ENCODE measurements around the gene RBM26. TPM values are rescaled to one million over a fixed set of nuclear protein-coding genes. Genes with fewer than 3 reads are reported as not detected.

Gene RBM26
- total RNA-seq, 2 experiments from 2014 or later = 57.6 to 61.1 TPM

DNA sequence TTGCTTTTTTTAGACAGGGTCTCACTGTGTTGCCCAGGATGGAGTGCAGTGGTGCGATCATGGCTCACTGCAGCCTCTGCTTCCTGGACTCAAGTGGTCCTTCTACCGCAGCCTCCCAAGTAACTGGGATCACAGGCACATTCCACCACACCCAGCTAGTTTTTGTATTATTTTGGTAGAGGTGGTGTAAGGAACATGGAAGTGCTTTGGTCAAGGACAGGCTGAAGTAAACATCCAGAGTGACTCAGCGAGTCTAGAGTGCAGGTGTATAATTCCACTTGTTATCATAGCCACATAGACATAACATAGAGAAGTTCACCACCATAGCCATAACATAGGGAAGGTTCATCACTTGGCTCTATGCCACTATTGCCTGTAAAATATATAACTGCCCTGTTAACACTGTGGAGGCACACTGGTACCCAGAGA is 98.6 kb downstream of the RBM26 start:
- ChIA-PET POLR2A (no interaction called here), CTCF (no interaction called here)
- TF ChIP-seq CTCF (IDR thresholded peaks at IDR 0.05) = no peak
- no peak for DNase-seq
- no peaks in the 10 kb centered on the region for H3K4me1 Mint-ChIP-seq (ENCODE audit: low read depth)
- H3K27ac Mint-ChIP-seq = no peak overlapping the region
- peak; percentile 13 for ATAC-seq
- H3K9me3 Mint-ChIP-seq = no peaks in the 10 kb centered on the region
- no peak overlapping the region for H3K4me3 Mint-ChIP-seq
- intact Hi-C loops (cut with micrococcal nuclease) = no loop called here
- no peaks in the 10 kb centered on the region for H3K36me3 Mint-ChIP-seq (ENCODE audit: low read depth)
- no peaks in the 10 kb centered on the region for H3K27me3 Mint-ChIP-seq

GRCh38 chr13:79306650-79307049 is 99.4 kb downstream of the RBM26 start:
- CTCF ChIA-PET = no interaction called here
- ATAC-seq = no peak

GRCh38 chr13:79297128-79297527 is 108.9 kb downstream of the RBM26 start:
- TF ChIP-seq CTCF (IDR thresholded peaks at IDR 0.05) = no peak
- POLR2A ChIA-PET = no interaction called here
- Mint-ChIP-seq H3K27me3 (peaks cover 9% of the 10 kb centered on the region), H3K4me1 (ENCODE audit: low read depth) (no peaks in the 10 kb centered on the region), H3K27ac (no peak overlapping the region), H3K4me3 (no peak overlapping the region), H3K9me3 (no peaks in the 10 kb centered on the region), H3K36me3 (ENCODE audit: low read depth) (no peaks in the 10 kb centered on the region)
- ATAC-seq (no peak), DNase-seq (no peak)
- CTCF ChIA-PET = interaction anchor here (1.5 kb wide), 1 partner anchor 61 kb away, joined by 3 read pairs; no protein-coding TSS in a partner anchor
- intact Hi-C loops (cut with micrococcal nuclease) = no loop called here

More at GRCh38 chr13:79306650-79307049, 99.4 kb downstream of the RBM26 start:
- TF ChIP-seq CTCF (IDR thresholded peaks at IDR 0.05) = no peak
- intact Hi-C loops (cut with micrococcal nuclease) = no loop called here
- Mint-ChIP-seq H3K36me3 (ENCODE audit: low read depth) (no peaks in the 10 kb centered on the region), H3K4me1 (ENCODE audit: low read depth) (no peaks in the 10 kb centered on the region), H3K9me3 (no peaks in the 10 kb centered on the region), H3K27me3 (peaks cover 4% of the 10 kb centered on the region), H3K4me3 (no peak overlapping the region), H3K27ac (no peak overlapping the region)
- no peak for DNase-seq
- POLR2A ChIA-PET = no interaction called here

DNA sequence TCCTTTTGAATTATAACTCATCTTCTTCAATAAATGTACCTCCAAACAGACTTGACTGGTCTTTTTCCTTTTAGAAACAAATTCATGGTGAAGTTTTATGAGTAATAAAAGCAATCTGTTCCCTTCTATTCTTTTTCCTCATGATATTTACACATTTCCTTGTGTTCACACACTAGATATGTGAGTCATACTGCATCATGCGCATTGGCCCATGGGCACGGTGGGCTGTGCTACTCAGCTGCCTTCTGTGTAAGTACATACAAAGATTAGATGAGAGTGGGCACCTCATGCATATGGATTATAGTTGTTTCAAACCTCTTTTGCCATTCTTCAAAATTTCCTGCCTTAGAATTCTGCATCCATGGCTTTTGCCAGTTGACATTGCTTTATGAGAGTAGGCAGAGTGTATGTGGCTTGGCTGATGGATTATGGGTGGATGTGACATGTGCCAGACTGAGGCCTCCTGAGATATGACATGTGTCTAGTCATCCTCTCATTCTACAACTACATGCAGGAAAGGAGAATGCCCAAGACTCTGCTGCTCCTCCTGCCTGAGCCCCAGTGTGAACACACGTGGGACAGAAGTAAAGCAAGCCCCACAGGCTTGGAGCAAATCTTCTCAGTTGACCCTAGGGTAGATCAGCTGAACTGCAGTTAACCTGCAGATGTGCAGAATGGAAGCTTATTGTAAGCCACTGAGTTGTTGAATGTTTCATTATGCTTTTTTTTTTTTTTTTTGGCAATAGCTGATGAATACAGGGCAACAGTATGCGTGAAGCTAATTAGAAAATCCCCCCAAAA is 109.9 kb downstream of the RBM26 start:
- ChIA-PET CTCF (no interaction called here), POLR2A (no interaction called here)
- no peaks in the 10 kb centered on the region for H3K36me3 Mint-ChIP-seq (ENCODE audit: low read depth)
- H3K9me3 Mint-ChIP-seq = no peaks in the 10 kb centered on the region
- DNase-seq (no peak), ATAC-seq (no peak)
- H3K4me1 Mint-ChIP-seq (ENCODE audit: low read depth) = no peaks in the 10 kb centered on the region
- H3K27me3 Mint-ChIP-seq = peaks cover 5% of the 10 kb centered on the region
- H3K4me3 Mint-ChIP-seq = no peak overlapping the region
- no peak for TF ChIP-seq CTCF (IDR thresholded peaks at IDR 0.05)
- H3K27ac Mint-ChIP-seq = no peak overlapping the region
- intact Hi-C loops (cut with micrococcal nuclease) = no loop called here

- Mint-ChIP-seq H3K27me3 (peaks cover 5% of the 10 kb centered on the region), H3K9me3 (no peaks in the 10 kb centered on the region), H3K36me3 (ENCODE audit: low read depth) (no peaks in the 10 kb centered on the region), H3K4me1 (ENCODE audit: low read depth) (no peaks in the 10 kb centered on the region), H3K27ac (no peak overlapping the region), H3K4me3 (no peak overlapping the region)
- POLR2A ChIA-PET = no interaction called here
- DNase-seq (no peak), ATAC-seq (no peak)
- intact Hi-C loops (cut with micrococcal nuclease) = no loop called here
- TF ChIP-seq CTCF (IDR thresholded peaks at IDR 0.05) = no peak
- CTCF ChIA-PET = no interaction called here
These were observed 115.3 kb downstream of the RBM26 start for GRCh38 chr13:79290595-79291244.
